T1000 (cell line): ENCODE data around the gene ASTE1.
"Not testable (repeated sequence)": the region's sequence is repeated elsewhere in the genome, so short reads cannot be mapped to it uniquely, and the experiment has no call there.

Experiments
- DNase-seq: peaks from one replicate; lab custom pipeline; 2025; ENCODE audit warnings: mixed read lengths; lab: John Stamatoyannopoulos, UW

The ASTE1 gene

GRCh38 chr3:131009698-131010097 is 16.9 kb downstream of the ASTE1 start:
- no peak for DNase-seq

- no peak for DNase-seq
Observed at GRCh38 chr3:131008326-131008725, 18.3 kb downstream of the ASTE1 start.

- no peak for DNase-seq
Observed at GRCh38 chr3:131007782-131008181, 18.8 kb downstream of the ASTE1 start.

DNA sequence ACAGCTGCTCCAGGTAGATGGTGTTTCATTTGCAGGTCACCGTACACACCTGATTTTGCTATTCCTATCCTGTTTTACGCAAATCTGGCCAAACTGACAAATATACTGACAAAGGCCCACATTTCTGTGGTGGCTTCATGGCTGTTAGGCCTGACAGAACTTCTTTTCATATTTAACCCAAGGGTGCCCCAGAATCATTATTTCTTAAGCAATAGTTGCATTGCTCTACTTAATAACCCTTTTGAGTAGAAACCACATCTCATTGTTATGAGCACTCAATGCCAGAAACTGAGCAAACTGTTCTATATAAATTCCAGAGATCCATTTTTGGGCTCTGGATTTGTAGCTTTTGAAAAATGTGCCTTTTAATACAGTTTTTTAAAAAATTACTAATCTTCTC is 19.4 kb downstream of the ASTE1 start:
- no peak for DNase-seq

- DNase-seq, result no peak
Observed at GRCh38 chr3:131004603-131005002, 22.0 kb downstream of the ASTE1 start.

- no peak for DNase-seq
Observed at GRCh38 chr3:131001071-131001470, 25.6 kb downstream of the ASTE1 start.

DNA sequence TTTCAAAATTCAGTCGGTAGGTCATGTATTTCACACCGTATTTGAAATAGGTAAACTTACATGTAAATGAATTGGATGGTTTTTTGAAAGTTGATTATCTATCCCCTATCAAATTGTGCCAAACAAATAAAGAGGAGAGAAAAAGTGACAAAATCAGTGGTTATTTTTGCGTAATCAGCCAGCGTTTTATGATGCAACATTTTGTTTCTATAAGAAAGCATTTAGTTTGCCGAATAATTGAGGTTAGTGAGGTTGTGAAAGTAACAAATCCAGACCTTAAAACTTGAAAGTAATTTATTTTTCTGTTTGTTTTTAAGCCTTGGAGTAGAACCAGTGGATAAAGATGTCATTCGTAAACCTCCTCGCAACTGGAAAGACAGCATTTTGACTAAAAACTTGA is 29.3 kb downstream of the ASTE1 start:
- DNase-seq, result no peak

GRCh38 chr3:130992344-130992743 is 34.3 kb downstream of the ASTE1 start:
- DNase-seq, result no peak

GRCh38 chr3:130991126-130991525 is 35.5 kb downstream of the ASTE1 start:
- DNase-seq, result no peak

GRCh38 chr3:130990282-130990681 is 36.3 kb downstream of the ASTE1 start:
- DNase-seq, result no peak

GRCh38 chr3:130981469-130981868 is 45.2 kb downstream of the ASTE1 start:
- no peak for DNase-seq

GRCh38 chr3:130979117-130979516 is 47.5 kb downstream of the ASTE1 start:
- DNase-seq, result no peak

DNA sequence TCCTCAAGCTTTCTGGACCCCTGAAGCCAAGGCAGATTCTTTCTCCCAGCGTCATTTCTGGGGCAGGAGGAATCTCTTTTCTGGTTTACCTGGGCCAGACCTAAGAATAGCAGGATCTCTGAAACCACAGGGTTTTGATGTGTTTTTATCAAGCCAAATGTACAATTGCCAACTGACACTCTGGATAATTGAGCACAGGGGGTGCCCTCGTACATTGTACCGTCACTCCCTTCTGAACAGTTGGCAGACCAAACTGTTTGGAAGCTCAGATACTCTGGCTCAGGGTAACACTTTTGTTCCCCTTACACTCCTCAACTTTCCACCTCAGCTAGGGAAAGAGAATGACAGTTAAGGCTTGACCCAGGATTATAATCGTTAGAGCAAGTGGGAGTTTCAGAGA is 49.9 kb downstream of the ASTE1 start:
- no peak for DNase-seq

DNA sequence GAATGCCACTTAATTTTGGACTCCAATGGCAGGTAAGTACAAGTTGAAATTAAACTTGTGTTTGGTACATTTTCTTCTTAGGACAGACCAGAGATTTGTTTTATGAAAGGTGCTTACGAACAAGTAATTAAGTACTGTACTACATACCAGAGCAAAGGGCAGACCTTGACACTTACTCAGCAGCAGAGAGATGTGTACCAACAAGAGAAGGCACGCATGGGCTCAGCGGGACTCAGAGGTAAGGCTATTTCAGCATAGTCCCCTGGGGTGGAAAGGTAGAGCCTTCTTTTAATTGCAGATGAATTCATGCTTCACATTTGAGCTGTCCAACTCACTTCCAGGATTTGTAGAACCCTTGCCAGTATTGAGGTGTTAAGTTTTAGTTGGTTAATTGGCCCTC is 51.4 kb downstream of the ASTE1 start:
- no peak for DNase-seq

GRCh38 chr3:130974201-130974600 is 52.4 kb downstream of the ASTE1 start:
- no peak for DNase-seq

DNA sequence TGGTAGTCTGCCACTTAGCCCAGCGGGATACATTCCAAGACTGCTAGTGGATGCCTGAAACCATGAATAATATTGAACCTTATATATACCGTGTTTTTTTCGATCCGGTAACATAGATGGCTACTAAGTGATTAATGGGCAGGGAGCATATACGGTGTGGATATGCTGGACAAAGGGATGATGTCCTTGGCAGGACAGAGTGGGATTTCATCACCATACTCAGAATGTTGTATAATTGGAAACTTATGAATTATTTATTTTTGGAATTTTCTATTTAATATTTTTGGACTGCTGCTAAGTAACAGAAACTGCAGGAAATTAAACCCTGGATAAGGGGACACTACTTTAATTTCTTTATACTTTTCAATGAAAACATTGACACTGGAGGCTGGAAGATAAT is 53.2 kb downstream of the ASTE1 start:
- no peak for DNase-seq

DNA sequence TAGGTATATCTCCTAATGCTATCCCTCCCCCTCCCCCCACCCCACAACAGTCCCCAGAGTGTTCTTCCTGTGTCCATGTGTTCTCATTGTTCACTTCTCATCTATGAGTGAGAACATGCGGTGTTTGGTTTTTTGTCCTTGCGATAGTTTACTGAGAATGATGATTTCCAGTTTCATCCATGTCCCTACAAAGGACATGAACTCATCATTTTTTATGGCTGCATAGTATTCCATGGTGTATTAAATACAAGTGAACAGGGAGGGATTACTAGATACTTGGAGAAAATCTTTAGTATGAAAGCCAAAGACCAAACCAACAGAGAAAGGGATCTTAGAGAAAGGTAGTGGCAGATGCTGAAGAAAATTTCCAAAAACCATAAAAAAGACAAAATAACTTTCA is 54.0 kb downstream of the ASTE1 start:
- DNase-seq, result not testable (repeated sequence)

- DNase-seq, result no peak
Observed at GRCh38 chr3:130971208-130971607, 55.4 kb downstream of the ASTE1 start.

DNA sequence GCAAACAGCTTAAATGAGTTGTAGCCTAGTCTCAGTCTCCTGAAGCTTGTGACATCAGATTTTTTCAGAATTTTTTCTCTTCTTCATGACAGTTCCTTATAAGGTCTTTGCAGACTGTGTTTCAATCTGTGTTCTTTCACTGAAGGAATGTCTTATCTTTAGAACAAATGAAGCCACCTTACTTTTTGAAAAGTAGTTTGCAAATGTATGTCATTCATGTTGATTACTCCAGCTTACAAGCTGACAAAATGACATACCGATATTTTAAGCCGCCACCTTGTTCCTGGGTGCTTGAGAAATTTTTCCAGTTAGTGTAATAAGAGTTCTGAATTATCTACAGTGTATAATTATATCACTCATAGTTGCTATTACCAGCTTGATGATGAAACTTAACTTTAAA is 57.0 kb downstream of the ASTE1 start:
- DNase-seq, result no peak

DNA sequence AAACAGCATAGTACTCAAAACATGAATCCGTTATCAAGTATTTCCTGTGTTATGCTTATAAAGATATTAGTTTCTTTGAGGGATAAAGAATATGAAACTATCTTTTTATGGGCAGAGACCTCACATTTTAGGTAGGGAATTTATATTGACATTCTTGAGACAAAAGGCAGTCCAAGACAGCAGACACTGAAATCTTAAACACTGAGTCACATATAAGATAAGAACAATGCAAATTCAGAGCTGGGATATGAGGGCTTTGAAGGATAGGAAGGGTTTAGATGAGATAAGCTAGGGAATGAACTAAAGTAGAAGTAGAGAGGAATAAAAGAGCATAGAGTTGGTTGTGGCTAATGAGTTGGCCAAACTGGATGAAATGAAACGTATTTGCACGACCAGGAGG is 58.4 kb downstream of the ASTE1 start:
- DNase-seq, result no peak

DNA sequence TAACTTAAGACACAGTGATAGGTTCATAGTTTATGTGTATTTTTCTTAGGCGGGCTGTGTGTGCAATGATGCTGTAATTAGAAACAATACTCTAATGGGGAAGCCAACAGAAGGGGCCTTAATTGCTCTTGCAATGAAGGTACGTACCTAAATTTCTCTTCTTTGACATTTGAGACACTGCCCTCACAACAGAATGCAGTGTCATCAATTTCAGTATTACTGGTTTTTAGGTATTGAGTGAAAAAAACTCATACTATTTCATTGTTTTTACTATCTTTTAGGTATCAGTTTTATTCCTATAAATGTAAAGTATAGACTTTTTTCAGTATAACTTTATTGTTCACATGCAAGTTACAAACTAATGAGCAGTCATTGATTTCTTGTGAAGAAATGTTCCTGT is 59.3 kb downstream of the ASTE1 start:
- no peak for DNase-seq

GRCh38 chr3:130963878-130964277 is 62.7 kb downstream of the ASTE1 start:
- DNase-seq, result no peak
